GM12892 (cell line): ENCODE results near the gene ACTR8.

Source experiments
- POLR2A ChIP-seq: IDR thresholded peaks from 2 replicates; pipeline ENCODE4 v1.6.1; 2011; ENCODE audit warnings: low read depth, low read length, control low read depth
- POLR2AphosphoS5 ChIP-seq: IDR thresholded peaks from 2 replicates; pipeline ENCODE4 v1.6.1; 2011; ENCODE audit warnings: low read depth, low read length, control low read depth
- TAF1 ChIP-seq: IDR thresholded peaks from 2 replicates; pipeline ENCODE4 v1.6.1; 2011; ENCODE audit warnings: low read depth, mild to moderate bottlenecking, control low read depth, low read length, borderline replicate concordance

GRCh38 chr3:53837331-53837730 is 44.6 kb downstream of the ACTR8 start:
- TF ChIP-seq POLR2AphosphoS5 (no peak), POLR2A (no peak), TAF1 (no peak)
